C1 segment of cervical spinal cord (tissue), 14 donors: ENCODE data around the gene ARMC9.
"Not testable (repeated sequence)": the region's sequence is repeated elsewhere in the genome, so short reads cannot be mapped to it uniquely, and the experiment has no call there.

ENCODE experiments used
- DNase-seq, 14 donors: peaks; one replicate each; lab custom pipeline; 2025; lab: John Stamatoyannopoulos, UW

The ARMC9 gene

GRCh38 chr2:231342061-231342711 lies 143.8 kb downstream of the ARMC9 start:
- DNase-seq, result peak in 1 of 14 donors; percentile 12

GRCh38 chr2:231343006-231343710 lies 144.7 kb downstream of the ARMC9 start:
- no peak for DNase-seq

- DNase-seq, result no peak
These were observed 145.6 kb downstream of the ARMC9 start for GRCh38 chr2:231343988-231344387.

- no peak for DNase-seq
These were observed 146.4 kb downstream of the ARMC9 start for GRCh38 chr2:231344851-231345250.

GRCh38 chr2:231347081-231347480 lies 148.7 kb downstream of the ARMC9 start:
- no peak for DNase-seq

GRCh38 chr2:231347638-231348037 lies 149.2 kb downstream of the ARMC9 start:
- no peak for DNase-seq

- DNase-seq, result no peak
These were observed 149.7 kb downstream of the ARMC9 start for GRCh38 chr2:231348173-231348572.

- DNase-seq, result peak in 9 of 14 donors; percentile 31 to 65 (median 41)
These were observed 150.4 kb downstream of the ARMC9 start for GRCh38 chr2:231348704-231349373.

GRCh38 chr2:231349374-231349735 lies 150.9 kb downstream of the ARMC9 start:
- not testable (repeated sequence) for DNase-seq

GRCh38 chr2:231351648-231352047 lies 153.2 kb downstream of the ARMC9 start:
- no peak for DNase-seq

GRCh38 chr2:231353469-231353868 lies 155.0 kb downstream of the ARMC9 start:
- DNase-seq, result no peak

GRCh38 chr2:231355508-231356465 lies 157.4 kb downstream of the ARMC9 start:
- DNase-seq, result no peak

GRCh38 chr2:231356466-231356844 lies 158.0 kb downstream of the ARMC9 start:
- no peak for DNase-seq

- DNase-seq, result no peak
These were observed 158.6 kb downstream of the ARMC9 start for GRCh38 chr2:231357048-231357447.

GRCh38 chr2:231357931-231358330 lies 159.5 kb downstream of the ARMC9 start:
- no peak for DNase-seq

GRCh38 chr2:231359441-231359840 lies 161.0 kb downstream of the ARMC9 start:
- DNase-seq, result no peak

GRCh38 chr2:231359948-231360347 lies 161.5 kb downstream of the ARMC9 start:
- DNase-seq, result no peak

- no peak for DNase-seq
These were observed 162.0 kb downstream of the ARMC9 start for GRCh38 chr2:231360401-231360800.

- DNase-seq, result no peak
These were observed 162.5 kb downstream of the ARMC9 start for GRCh38 chr2:231360881-231361371.

GRCh38 chr2:231361701-231362554 lies 163.5 kb downstream of the ARMC9 start:
- no peak for DNase-seq
